B cell (primary cell): ENCODE measurements around the gene GPR183.

Experiments used
- CTCF ChIP-seq: fragments of 200-600 bp; IDR thresholded peaks from one replicate; pipeline ENCODE4 v1.8.0; 2022; ENCODE audit warnings: antibody characterized with exemption, mild to moderate bottlenecking
- EZH2 ChIP-seq: IDR thresholded peaks from 2 replicates; pipeline ENCODE4 v1.6.1; 2012; ENCODE audit warnings: borderline replicate concordance, low read depth, mild to moderate bottlenecking, moderate library complexity, low read length; ENCODE audit not compliant: insufficient read depth, poor library complexity, severe bottlenecking

DNA sequence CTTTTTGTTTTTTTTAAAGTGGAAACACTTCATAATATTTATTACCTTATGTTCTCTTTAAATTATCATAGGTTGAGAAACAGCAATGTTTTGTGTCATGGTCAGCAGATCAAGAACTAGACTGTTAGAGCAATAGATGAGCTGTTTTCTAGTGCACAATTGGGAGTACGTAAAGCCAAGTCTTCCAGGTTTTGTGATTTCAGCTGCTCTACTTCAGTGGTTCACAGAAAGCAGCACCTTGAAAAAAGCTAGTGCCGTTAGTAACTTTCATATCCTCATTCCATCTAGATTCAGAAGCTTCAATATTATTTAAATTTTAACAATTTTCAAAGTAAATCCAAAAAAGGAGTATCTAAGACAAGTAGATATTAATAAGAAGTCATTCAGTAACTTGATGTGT lies 50.9 kb downstream of the GPR183 start:
- no peak for TF ChIP-seq CTCF
- TF ChIP-seq EZH2 = no peak
